ENCODE measurements around the gene TMEM244. TPM values are rescaled to one million over a fixed set of nuclear protein-coding genes. Genes with fewer than 3 reads are reported as not detected.

Gene TMEM244
- total RNA-seq, 2 donors from 2014 or later = not detected

- Histone ChIP-seq H3K36me3 (no peaks in the 10 kb centered on the region), H3K9me3 (no peaks in the 10 kb centered on the region), H3K27me3 (replicated peaks; ENCODE audit: insufficient read depth) (no peaks in the 10 kb centered on the region), H3K4me3 (no peak overlapping the region), H3K27ac (no peak overlapping the region), H3K4me1 (replicated peaks) (no peaks in the 10 kb centered on the region)
- no peak for DNase-seq (ENCODE audit: low spot score)
- TF ChIP-seq POLR2A (IDR thresholded peaks at IDR 0.05) = no peak
- TF ChIP-seq CTCF (IDR thresholded peaks at IDR 0.05) = no peak
- no peak for TF ChIP-seq POLR2AphosphoS5 (IDR thresholded peaks at IDR 0.05)
- intact Hi-C loops (cut with DNase I) = no loop called here
- 48% methylated on average over 3 of the region's 3 CpGs for WGBS
These were observed 74.6 kb downstream of the TMEM244 start for GRCh38 chr6:129786548-129786947.

- TF ChIP-seq CTCF (IDR thresholded peaks at IDR 0.05) = no peak
- TF ChIP-seq POLR2A (IDR thresholded peaks at IDR 0.05) = no peak
- TF ChIP-seq POLR2AphosphoS5 (IDR thresholded peaks at IDR 0.05) = no peak
- 59% methylated on average over 1 of the region's 1 CpG for WGBS
- DNase-seq (ENCODE audit: low spot score) = no peak
These were observed 75.4 kb downstream of the TMEM244 start for GRCh38 chr6:129785756-129786135.

GRCh38 chr6:129785047-129785755, 75.9 kb downstream of the TMEM244 start:
- intact Hi-C loops (cut with DNase I) = no loop called here
- 81% methylated on average over 4 of the region's 4 CpGs for WGBS
- no peaks in the 10 kb centered on the region for H3K36me3 ChIP-seq

More at GRCh38 chr6:129785756-129786135, 75.4 kb downstream of the TMEM244 start:
- H3K9me3 ChIP-seq = no peaks in the 10 kb centered on the region
- no peaks in the 10 kb centered on the region for H3K27me3 ChIP-seq (replicated peaks; ENCODE audit: insufficient read depth)
- no peak overlapping the region for H3K27ac ChIP-seq
- no peak overlapping the region for H3K4me3 ChIP-seq
- intact Hi-C loops (cut with DNase I) = no loop called here
- H3K4me1 ChIP-seq (replicated peaks) = no peaks in the 10 kb centered on the region
- H3K36me3 ChIP-seq = no peaks in the 10 kb centered on the region

More at GRCh38 chr6:129785047-129785755, 75.9 kb downstream of the TMEM244 start:
- Histone ChIP-seq H3K27me3 (replicated peaks; ENCODE audit: insufficient read depth) (no peaks in the 10 kb centered on the region), H3K27ac (no peak overlapping the region), H3K4me3 (no peak overlapping the region), H3K4me1 (replicated peaks) (no peaks in the 10 kb centered on the region), H3K9me3 (no peaks in the 10 kb centered on the region)
- DNase-seq (ENCODE audit: low spot score) = no peak
- TF ChIP-seq CTCF (IDR thresholded peaks at IDR 0.05) = no peak
- no peak for TF ChIP-seq POLR2A (IDR thresholded peaks at IDR 0.05)
- no peak for TF ChIP-seq POLR2AphosphoS5 (IDR thresholded peaks at IDR 0.05)

Small RNA genes lying within 50 kb of the gene (small RNA-seq; reads per million reads assigned to genes)
- gene AL451046.2 = 0 reads per million in 2 donors

Other genes starting within 250 kb of the TMEM244 start
- gene ARHGAP18, start 151.1 kb downstream of the TMEM244 start, total RNA-seq = 10 to 100 TPM; 15.0 to 29.1 TPM
- 10 to 100 TPM in 1 of 2 donors, 1 to 10 TPM in 1; 7.7 to 25.0 TPM for gene L3MBTL3, start 157.3 kb upstream of the TMEM244 start, total RNA-seq

All from prostate gland (tissue), 2 donors.